AG04450 (cell line): ENCODE data around the gene SV2C. TPM values are rescaled to one million over a fixed set of nuclear protein-coding genes. Genes with fewer than 3 reads are reported as not detected.

Source experiments
- CTCF ChIA-PET: fragments of 300-600, 350-600 bp; formaldehyde crosslinking; extraction: SDS; loops from one replicate; lab custom pipeline; 2022; ENCODE audit warnings: antibody characterized with exemption, inconsistent platforms; lab: Charles Lee
- POLR2A ChIA-PET: fragments of 350-600 bp; formaldehyde crosslinking; extraction: SDS; loops from one replicate; lab custom pipeline; 2021; ENCODE audit warnings: antibody characterized with exemption, inconsistent platforms; lab: Yijun Ruan, JAX
- DNase-seq: peaks from one replicate; pipeline ENCODE4 v3.0.0-alpha.2; 2011; ENCODE audit warnings: low read depth, low spot score
- H3K27ac ChIP-seq: one replicate; pipeline ENCODE4 v1.5.1; 2012; ENCODE audit warnings: low read depth, low read length, control low read depth
- H3K27me3 ChIP-seq: one replicate; pipeline ENCODE4 v1.6.0; 2012; ENCODE audit warnings: low read length; ENCODE audit not compliant: control insufficient read depth, insufficient read depth
- H3K4me3 ChIP-seq: 2 replicates; pipeline ENCODE4 v1.5.1; 2011; ENCODE audit warnings: mild to moderate bottlenecking, low read depth, low read length, control low read depth
- H3K9me3 ChIP-seq: 2 replicates; pipeline ENCODE4 v1.5.1; 2012; ENCODE audit warnings: low read length; ENCODE audit not compliant: control insufficient read depth, insufficient read depth
- CTCF ChIP-seq: IDR thresholded peaks from 2 replicates; pipeline ENCODE4 v1.5.1; 2011; ENCODE audit warnings: low read depth, low read length, control low read depth, inconsistent platforms
- polyA plus RNA-seq: library from polyadenylated mRNA; depleted of rRNA; stranded (reverse); fragments of >200 nt; gene quantifications from 2 replicates; pipeline ENCODE4 v1.2.3, GENCODE V29; 2011

SV2C gene
- polyA plus RNA-seq, 1 experiment: not detected

- CTCF ChIA-PET: interaction anchor here (0.6 kb wide), 1 partner anchor 1275 kb away, joined by 3 read pairs; no protein-coding TSS in a partner anchor
- no peak for TF ChIP-seq CTCF
- Histone ChIP-seq H3K4me3 (no peak overlapping the region), H3K27me3 (no peaks in the 10 kb centered on the region), H3K27ac (no peak overlapping the region), H3K9me3 (no peaks in the 10 kb centered on the region)
- no peak for DNase-seq
- POLR2A ChIA-PET: no interaction called here
Observed at GRCh38 chr5:76271836-76272235, 188.7 kb downstream of the SV2C start.

- H3K27me3 ChIP-seq: no peaks in the 10 kb centered on the region
- CTCF ChIA-PET: no interaction called here
Observed at GRCh38 chr5:76273206-76273885, 190.2 kb downstream of the SV2C start.

GRCh38 chr5:76274571-76274970 lies 191.4 kb downstream of the SV2C start:
- Histone ChIP-seq H3K27me3 (no peaks in the 10 kb centered on the region), H3K27ac (no peak overlapping the region), H3K4me3 (no peak overlapping the region), H3K9me3 (no peaks in the 10 kb centered on the region)
- DNase-seq: no peak
- ChIA-PET CTCF (interaction anchor here (0.7 to 1.3 kb wide), 2 partner anchors 1038 to 1127 kb away, joined by 3 read pairs; partner anchors contain the start of gene ANKRD31), POLR2A (no interaction called here)
- no peak for TF ChIP-seq CTCF

More at GRCh38 chr5:76273206-76273885, 190.2 kb downstream of the SV2C start:
- Histone ChIP-seq H3K27ac (no peak overlapping the region), H3K4me3 (no peak overlapping the region), H3K9me3 (no peaks in the 10 kb centered on the region)
- POLR2A ChIA-PET: no interaction called here
- DNase-seq: no peak
- no peak for TF ChIP-seq CTCF

GRCh38 chr5:76277736-76278135 lies 194.6 kb downstream of the SV2C start:
- CTCF ChIA-PET: no interaction called here

More at GRCh38 chr5:76277736-76278135, 194.6 kb downstream of the SV2C start:
- Histone ChIP-seq H3K9me3 (no peaks in the 10 kb centered on the region), H3K27me3 (no peaks in the 10 kb centered on the region), H3K4me3 (no peak overlapping the region), H3K27ac (no peak overlapping the region)
- POLR2A ChIA-PET: no interaction called here
- no peak for DNase-seq
- no peak for TF ChIP-seq CTCF
